Heart left ventricle (tissue), 16 donors: ENCODE data around the gene COL4A5. TPM values are rescaled to one million over a fixed set of nuclear protein-coding genes. Genes with fewer than 3 reads are reported as not detected.

Experiments
- ATAC-seq, 4 donors: fragments of 200-7000 bp; cut with Tn5 transposase; one replicate each; pipeline ENCODE4 v1.9.1; 2020 to 2022; ENCODE audit warnings: moderate library complexity in 4 of 4, mild to moderate bottlenecking in 3 of 4, moderate number of reproducible peaks in 1 of 4
- DNase-seq, 5 donors: peaks; one replicate each; pipeline ENCODE4 v3.0.0-alpha.2; 2020
- H3K27ac ChIP-seq, 12 donors: fragments of 200-600 bp; sonication (generic) in 4 of 12; one replicate each; pipeline versions ENCODE4 v1.5.0 to v1.8.0; 2016 to 2022; ENCODE audit warnings: mild to moderate bottlenecking in 2 of 12
- H3K27me3 ChIP-seq, 9 donors: fragments of 200-600 bp; sonication (generic) in 2 of 9; one replicate each; pipeline versions ENCODE4 v1.5.1 to v1.8.0; 2016 to 2022; ENCODE audit warnings: mild to moderate bottlenecking in 3 of 9
- H3K36me3 ChIP-seq, 9 donors: fragments of 200-600 bp; sonication (generic) in 2 of 9; one replicate each; pipeline versions ENCODE4 v1.5.0 to v1.8.0; 2018 to 2022; ENCODE audit warnings: mild to moderate bottlenecking in 2 of 9
- H3K4me1 ChIP-seq, 12 donors: fragments of 200-600 bp; sonication (generic) in 4 of 12; one replicate each; pipeline versions ENCODE4 v1.5.0 to v1.8.0; 2016 to 2022; ENCODE audit warnings: mild to moderate bottlenecking in 3 of 12
- H3K4me3 ChIP-seq, 12 donors: fragments of 200-600 bp; sonication (generic) in 4 of 12; one replicate each; pipeline versions ENCODE4 v1.5.0 to v1.8.0; 2017 to 2022; ENCODE audit warnings: mild to moderate bottlenecking in 9 of 12, moderate library complexity in 4 of 12
- H3K9me3 ChIP-seq, 12 donors: fragments of 200-600 bp; sonication (generic) in 4 of 12; one replicate each; pipeline versions ENCODE4 v1.5.0 to v1.8.0; 2016 to 2022; ENCODE audit warnings: mild to moderate bottlenecking in 1 of 12
- POLR2A ChIP-seq, 2 donors: fragments of 450-650 bp; IDR thresholded peaks; one replicate each; pipeline ENCODE4 v1.6.1; 2017; ENCODE audit warnings: antibody characterized with exemption in 2 of 2, mild to moderate bottlenecking in 2 of 2, moderate library complexity in 2 of 2
- WGBS, 4 donors: extraction: QIAGEN DNeasy Blood & Tissue Kit in 2 of 4; methylation state at CpG; one replicate each; pipeline versions ENCODE4 v1.1.5 to v1.1.7; 2013 to 2018; 5-methylcytosine and 5-hydroxymethylcytosine counted together
- intact Hi-C, 10 donors: fragments of 100-400 bp; cut with DNase I; formaldehyde crosslinking; loops; one replicate each; pipeline versions ENCODE4 v1.11.1 to v1.14.2; 2022
- polyA plus RNA-seq, 2 donors: library from polyadenylated mRNA; stranded (reverse); fragments of 200-250 nt; gene quantifications; one replicate each; pipeline ENCODE4 v1.2.3, GENCODE V29; 2013
- total RNA-seq, 9 donors: library from RNA; depleted of rRNA in 2 of 9; stranded (reverse); fragments of >200 nt in 2 of 9; fragmentation: NEBNext Ultra II Directional in 3 of 9; extraction: Animal tissue kit (Norgen Biotek cat#: 25700) in 3 of 9; gene quantifications; one replicate each; pipeline versions ENCODE4 v1.1.0 to v1.2.4, GENCODE V29; 2016 to 2023
- TF ChIP-seq, protein P1 (sequence below), 12 donors: fragments of 200-600 bp; sonication (generic) in 4 of 12; IDR thresholded peaks; one replicate each; pipeline versions ENCODE4 v1.5.0 to v1.8.0; 2018 to 2022; ENCODE audit warnings: antibody characterized with exemption in 12 of 12, mild to moderate bottlenecking in 5 of 12
- donor health status: ischemic (EF 13 %, LVEDD 7.1; RV severe dilation, severe dysfunction).
- donor health status: healthy with polysubstance abuse.
- donor health status: DM: no; HTN: yes; CAD: no.
- donor health status: DM: no; HTN: no; CAD: no.
- donor health status: ischemic (EF 25% LVEDD 6.9; RV normal size, moderate dysfunction).
- donor health status: ischemic (EF 25% LVEDD 5.7; RV mildly dilated, moderate dysfunction).
- donor health status: healthy.
- donor health status: DM: yes; HTN: yes; CAD: no.
- donor health status: ischemic (EF 35%, LVEDD 5.7; RV mildly dilated, moderate dysfunction).
- donor health status: nonischemic (EF 11% LVEDD 7.7; RV severe dilation, severe dysfunction).
- donor health status: DM: yes; HTN: yes; CAD: no.
- donor health status: PGD.
- donor health status: ischemic (EF 29% LVEDD 5.4; RV normal size, mild dysfunction).
- donor health status: nonischemic (EF 23%, LVEDD 6.1; RV moderate dilation, normal function).

COL4A5 gene
- total and polyA plus RNA-seq, 11 donors = 4.0 to 12.7 (median 7.7) TPM

DNA sequence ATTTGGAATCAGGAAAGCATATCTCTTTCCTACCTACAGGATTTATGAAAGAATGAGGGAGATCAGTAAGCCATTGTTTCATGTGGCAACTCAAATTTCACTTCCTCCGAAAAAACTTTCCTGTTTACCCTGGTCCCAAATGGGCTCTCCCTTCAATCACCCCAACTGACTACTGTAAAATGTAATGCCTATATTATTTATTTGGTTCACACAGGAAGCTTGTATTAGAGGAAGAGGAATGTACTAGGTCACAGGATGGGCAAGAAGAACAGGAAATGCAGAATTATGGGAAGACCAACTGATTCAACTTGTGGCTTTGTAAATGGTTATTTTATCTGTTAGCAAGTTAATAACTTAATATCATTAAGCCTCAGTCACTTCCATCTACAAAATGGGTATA is 24.5 kb upstream of the COL4A5 start:
- H3K4me1 ChIP-seq = no peaks in the 10 kb centered on the region
- no peaks in the 10 kb centered on the region for H3K9me3 ChIP-seq
- no peak overlapping the region for H3K27ac ChIP-seq
- no peaks in the 10 kb centered on the region for H3K36me3 ChIP-seq
- no peak overlapping the region for H3K4me3 ChIP-seq
- H3K27me3 ChIP-seq = peaks cover 0 to 18% (median 0%) of the 10 kb centered on the region in 9 donors
- no peak for TF ChIP-seq POLR2A (IDR thresholded peaks at IDR 0.05)
- TF ChIP-seq, protein P1, sequence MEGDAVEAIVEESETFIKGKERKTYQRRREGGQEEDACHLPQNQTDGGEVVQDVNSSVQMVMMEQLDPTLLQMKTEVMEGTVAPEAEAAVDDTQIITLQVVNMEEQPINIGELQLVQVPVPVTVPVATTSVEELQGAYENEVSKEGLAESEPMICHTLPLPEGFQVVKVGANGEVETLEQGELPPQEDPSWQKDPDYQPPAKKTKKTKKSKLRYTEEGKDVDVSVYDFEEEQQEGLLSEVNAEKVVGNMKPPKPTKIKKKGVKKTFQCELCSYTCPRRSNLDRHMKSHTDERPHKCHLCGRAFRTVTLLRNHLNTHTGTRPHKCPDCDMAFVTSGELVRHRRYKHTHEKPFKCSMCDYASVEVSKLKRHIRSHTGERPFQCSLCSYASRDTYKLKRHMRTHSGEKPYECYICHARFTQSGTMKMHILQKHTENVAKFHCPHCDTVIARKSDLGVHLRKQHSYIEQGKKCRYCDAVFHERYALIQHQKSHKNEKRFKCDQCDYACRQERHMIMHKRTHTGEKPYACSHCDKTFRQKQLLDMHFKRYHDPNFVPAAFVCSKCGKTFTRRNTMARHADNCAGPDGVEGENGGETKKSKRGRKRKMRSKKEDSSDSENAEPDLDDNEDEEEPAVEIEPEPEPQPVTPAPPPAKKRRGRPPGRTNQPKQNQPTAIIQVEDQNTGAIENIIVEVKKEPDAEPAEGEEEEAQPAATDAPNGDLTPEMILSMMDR (IDR thresholded peaks at IDR 0.05) = no peak
- WGBS, 4 donors = 50 to 85% (median 62%) methylated on average over 1 of the region's 1 CpG
- ATAC-seq (no peak), DNase-seq (no peak)
- intact Hi-C loops = no loop called here

DNA sequence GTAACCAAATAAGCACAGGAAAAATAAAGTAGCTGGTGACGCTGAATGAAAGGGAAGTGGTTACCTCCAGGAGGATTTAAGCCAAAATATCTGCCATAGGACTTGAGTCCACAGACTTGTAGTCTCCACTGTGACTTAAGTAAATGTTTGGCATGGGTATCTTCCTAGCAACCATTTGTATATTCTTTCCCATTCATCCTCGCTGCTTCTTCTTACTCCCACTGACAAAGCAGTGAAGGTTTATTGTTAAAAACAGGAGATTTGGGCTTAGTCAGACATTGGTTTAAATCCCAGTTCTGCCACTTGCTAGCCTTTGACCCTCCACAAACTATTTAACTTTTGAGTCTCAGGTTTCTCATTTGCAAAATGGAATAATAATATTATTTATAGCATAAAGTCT is 23.7 kb upstream of the COL4A5 start:
- ATAC-seq = no peak
- no peaks in the 10 kb centered on the region for H3K36me3 ChIP-seq
- H3K27me3 ChIP-seq = peaks cover 0 to 18% (median 0%) of the 10 kb centered on the region in 9 donors
- H3K9me3 ChIP-seq = no peaks in the 10 kb centered on the region
- DNase-seq = no peak
- WGBS, 4 donors = 35 to 73% (median 50%) methylated on average over 2 of the region's 2 CpGs
- intact Hi-C loops = no loop called here
- no peak overlapping the region for H3K4me3 ChIP-seq
- no peak for TF ChIP-seq POLR2A (IDR thresholded peaks at IDR 0.05)
- TF ChIP-seq, protein P1 (IDR thresholded peaks at IDR 0.05) = no peak
- no peak overlapping the region for H3K27ac ChIP-seq
- no peaks in the 10 kb centered on the region for H3K4me1 ChIP-seq

DNA sequence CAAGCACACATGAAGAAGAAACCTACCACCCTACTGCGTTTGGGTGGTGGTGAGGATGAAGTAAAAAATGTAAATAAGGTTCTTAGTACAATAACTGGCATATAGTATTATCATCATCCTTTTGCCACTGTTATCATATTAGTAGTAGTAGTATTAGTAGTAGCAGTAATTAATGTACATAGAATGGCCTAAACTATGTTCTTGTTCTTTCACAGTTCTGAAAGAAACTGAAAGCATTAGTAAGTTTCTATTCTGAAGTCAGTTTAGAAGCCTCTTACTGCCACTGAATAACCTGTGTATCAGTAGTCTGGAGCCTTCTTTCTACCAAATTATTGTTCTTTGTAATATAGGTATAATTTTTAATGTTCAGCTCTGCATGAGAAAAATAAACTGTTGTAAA is 22.4 kb upstream of the COL4A5 start:
- Histone ChIP-seq H3K27me3 (peaks cover 0 to 18% (median 0%) of the 10 kb centered on the region in 9 donors), H3K27ac (no peak overlapping the region), H3K36me3 (no peaks in the 10 kb centered on the region), H3K4me3 (no peak overlapping the region), H3K9me3 (no peaks in the 10 kb centered on the region), H3K4me1 (no peaks in the 10 kb centered on the region)
- WGBS, 4 donors = 54 to 77% (median 64%) methylated on average over 1 of the region's 1 CpG
- TF ChIP-seq, protein P1 (IDR thresholded peaks at IDR 0.05) = no peak
- no peak for TF ChIP-seq POLR2A (IDR thresholded peaks at IDR 0.05)
- ATAC-seq (no peak), DNase-seq (no peak)
- intact Hi-C loops = no loop called here

DNA sequence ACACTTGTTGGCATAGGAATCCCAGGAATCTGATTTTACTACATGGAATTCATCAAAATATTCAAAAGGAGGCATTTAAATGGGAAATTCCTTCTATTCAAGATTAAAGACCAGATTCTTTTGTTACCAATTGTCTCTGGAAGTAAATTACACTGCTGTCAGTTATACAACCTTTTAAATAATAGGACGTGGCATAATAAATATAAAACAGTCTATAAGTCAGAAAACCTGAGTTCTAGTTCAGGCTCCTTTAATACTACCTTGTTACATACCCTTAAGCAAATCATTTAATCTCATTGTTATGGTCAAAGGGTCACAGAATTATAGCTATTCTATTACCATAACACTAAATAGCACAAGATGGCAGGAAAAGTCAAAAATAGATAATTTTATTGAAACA is 20.2 kb upstream of the COL4A5 start:
- Histone ChIP-seq H3K4me3 (no peak overlapping the region), H3K36me3 (no peaks in the 10 kb centered on the region), H3K27me3 (peaks cover 0 to 11% (median 0%) of the 10 kb centered on the region in 9 donors), H3K9me3 (no peaks in the 10 kb centered on the region), H3K27ac (no peak overlapping the region), H3K4me1 (no peaks in the 10 kb centered on the region)
- 52 to 91% (median 75%) methylated on average over 1 of the region's 1 CpG for WGBS, 4 donors
- DNase-seq (no peak), ATAC-seq (no peak)
- intact Hi-C loops = no loop called here
- TF ChIP-seq, protein P1 (IDR thresholded peaks at IDR 0.05) = no peak
- TF ChIP-seq POLR2A (IDR thresholded peaks at IDR 0.05) = no peak
